Tibial nerve (tissue), 4 donors: ENCODE results near the gene CNOT9. TPM values are rescaled to one million over a fixed set of nuclear protein-coding genes. Genes with fewer than 3 reads are reported as not detected.
"Not testable (repeated sequence)": the region's sequence is repeated elsewhere in the genome, so short reads cannot be mapped to it uniquely, and the experiment has no call there.

ENCODE experiments used
- DNase-seq, 2 donors: peaks; one replicate each; pipeline ENCODE4 v3.0.0-alpha.2; 2019; ENCODE audit warnings: low spot score in 2 of 2
- H3K27ac ChIP-seq, 4 donors: fragments of 200-600 bp; sonication (generic) in 3 of 4; one replicate each; pipeline ENCODE4 v1.5.1; 2017 to 2019; ENCODE audit warnings: mild to moderate bottlenecking in 1 of 4
- H3K27me3 ChIP-seq, 2 donors: fragments of 200-600 bp; sonication (generic) in 1 of 2; one replicate each; pipeline versions ENCODE4 v1.5.1 to v1.6.0; 2017 to 2019
- H3K36me3 ChIP-seq, 3 donors: fragments of 200-600 bp; sonication (generic); one replicate each; pipeline ENCODE4 v1.5.1; 2018 to 2019
- H3K4me1 ChIP-seq, 4 donors: fragments of 200-600 bp; sonication (generic) in 3 of 4; one replicate each; pipeline ENCODE4 v1.5.1; 2017 to 2019
- H3K4me3 ChIP-seq, 4 donors: fragments of 200-600 bp; sonication (generic) in 3 of 4; one replicate each; pipeline ENCODE4 v1.5.1; 2017 to 2019; ENCODE audit warnings: mild to moderate bottlenecking in 1 of 4, moderate library complexity in 1 of 4
- H3K9me3 ChIP-seq, 4 donors: fragments of 200-600 bp; sonication (generic) in 3 of 4; one replicate each; pipeline ENCODE4 v1.5.1; 2017 to 2019
- CTCF ChIP-seq, 5 experiments: fragments of 200-600 bp in 3 of 5; fragments of 450-650 bp in 2 of 5; sonication (generic) in 3 of 5; IDR thresholded peaks; one replicate each; pipeline ENCODE4 v1.5.1; 2016 to 2019; ENCODE audit warnings: antibody characterized with exemption in 5 of 5, mild to moderate bottlenecking in 3 of 5, moderate library complexity in 2 of 5
- EP300 ChIP-seq, 2 donors: sonication (generic); formaldehyde crosslinking; IDR thresholded peaks; one replicate each; pipeline ENCODE4 v1.6.1; 2017; ENCODE audit warnings: antibody characterized with exemption in 2 of 2, mild to moderate bottlenecking in 1 of 2
- POLR2A ChIP-seq, 2 donors: fragments of 450-650 bp; IDR thresholded peaks; one replicate each; pipeline ENCODE4 v1.6.1; 2017; ENCODE audit warnings: antibody characterized with exemption in 2 of 2, mild to moderate bottlenecking in 2 of 2, moderate library complexity in 2 of 2
- WGBS, 2 donors: methylation state at CpG; one replicate each; pipeline ENCODE4 v1.1.5; 2018; 5-methylcytosine and 5-hydroxymethylcytosine counted together
- total RNA-seq, 4 donors: library from RNA; depleted of rRNA; stranded (reverse); fragments of >200 nt; gene quantifications; one replicate each; pipeline ENCODE4 v1.1.0, GENCODE V29; 2016

The CNOT9 gene
- total RNA-seq, 4 donors from 2014 or later, result 34.2 to 66.4 (median 39.7) TPM

DNA sequence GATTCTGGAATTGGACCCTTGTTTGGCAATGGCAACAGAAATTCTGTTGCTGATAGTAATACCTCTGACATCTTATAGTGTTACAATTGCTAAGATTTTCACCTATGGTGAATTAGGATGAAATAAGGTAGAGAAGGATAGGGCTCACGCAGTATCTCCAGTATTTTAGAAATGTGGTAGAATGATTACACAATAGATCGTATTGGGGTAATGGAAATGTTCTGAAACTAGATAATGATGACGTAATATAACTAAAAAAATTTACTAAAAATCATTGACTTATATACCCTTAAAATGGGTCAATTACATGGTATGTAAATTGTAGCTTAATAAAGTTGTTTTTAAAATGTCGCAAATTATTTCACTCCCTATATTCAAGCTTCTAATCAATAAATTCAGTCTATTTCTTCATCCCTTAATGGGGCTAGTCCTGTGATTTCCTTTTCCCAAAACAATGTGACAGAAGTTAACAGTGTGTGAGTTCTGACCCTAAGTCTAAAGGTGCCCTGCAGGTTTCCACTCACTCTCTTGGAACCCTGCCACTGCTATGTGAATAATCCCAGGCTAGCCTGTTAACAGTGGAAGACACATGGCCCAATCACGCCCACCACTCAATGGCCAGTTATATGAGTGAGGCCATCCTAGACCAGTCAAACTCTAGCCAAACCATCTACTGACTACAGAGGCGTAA is 31.7 kb upstream of the CNOT9 start:
- Histone ChIP-seq H3K9me3 (no peaks in the 10 kb centered on the region), H3K36me3 (peaks cover 0 to 87% (median 4%) of the 10 kb centered on the region in 3 donors), H3K4me1 (no peaks in the 10 kb centered on the region), H3K27ac (no peak overlapping the region), H3K27me3 (no peaks in the 10 kb centered on the region), H3K4me3 (no peak overlapping the region)
- TF ChIP-seq EP300 (IDR thresholded peaks at IDR 0.05), result no peak
- TF ChIP-seq CTCF (IDR thresholded peaks at IDR 0.05), result no peak
- no peak for TF ChIP-seq POLR2A (IDR thresholded peaks at IDR 0.05)
- 76 to 87% methylated on average over 6 of the region's 6 CpGs for WGBS, 2 donors
- DNase-seq, result no peak

DNA sequence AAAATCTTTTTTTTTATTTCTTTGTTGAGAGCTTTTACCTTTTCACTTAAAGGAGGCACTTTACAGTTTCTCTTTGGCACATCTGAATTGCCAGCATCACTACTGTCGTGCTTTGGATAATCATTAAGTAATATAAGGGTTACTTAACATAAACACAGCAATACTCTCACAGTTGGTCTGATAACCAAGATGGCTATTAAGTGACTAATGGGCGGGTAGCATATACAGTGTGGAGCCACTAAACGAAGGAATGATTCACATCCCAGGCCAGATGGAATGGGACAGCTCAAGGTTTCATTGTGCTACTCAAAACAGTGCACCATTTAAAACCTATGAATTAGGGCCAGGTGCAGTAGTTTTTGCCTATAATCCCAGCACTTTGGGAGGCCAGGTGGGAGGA is 28.6 kb upstream of the CNOT9 start:
- peaks cover 0 to 90% (median 12%) of the 10 kb centered on the region in 3 donors for H3K36me3 ChIP-seq
- no peak for DNase-seq
- no peaks in the 10 kb centered on the region for H3K9me3 ChIP-seq
- H3K27ac ChIP-seq, result no peak overlapping the region
- TF ChIP-seq EP300 (IDR thresholded peaks at IDR 0.05) (no peak), CTCF (IDR thresholded peaks at IDR 0.05) (no peak), POLR2A (IDR thresholded peaks at IDR 0.05) (no peak)
- no peaks in the 10 kb centered on the region for H3K27me3 ChIP-seq
- H3K4me1 ChIP-seq, result no peaks in the 10 kb centered on the region
- no peak overlapping the region for H3K4me3 ChIP-seq
- WGBS, 2 donors, result 92 to 94% methylated on average over 3 of the region's 3 CpGs

DNA sequence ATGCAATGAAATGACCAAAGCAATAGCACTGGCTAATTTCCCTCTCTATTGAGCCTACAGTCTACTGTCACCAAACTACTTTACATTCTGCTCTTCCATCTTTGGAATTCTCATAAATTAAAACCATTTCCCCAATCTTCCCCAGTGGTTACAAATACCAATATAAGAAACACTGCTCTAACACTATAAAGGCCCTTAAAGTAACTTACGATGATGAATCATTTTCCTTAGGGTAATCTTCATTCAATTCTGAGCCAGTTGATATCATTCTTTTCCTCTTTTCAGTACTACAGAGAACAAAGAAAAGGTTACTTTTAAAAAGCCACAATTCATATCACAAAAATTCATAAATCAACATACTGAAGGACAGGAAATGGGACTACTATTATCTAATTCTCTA is 22.6 kb upstream of the CNOT9 start:
- TF ChIP-seq EP300 (IDR thresholded peaks at IDR 0.05) (no peak), POLR2A (IDR thresholded peaks at IDR 0.05) (no peak), CTCF (IDR thresholded peaks at IDR 0.05) (no peak)
- H3K27me3 ChIP-seq, result no peaks in the 10 kb centered on the region
- DNase-seq, result no peak
- peaks cover 0 to 84% (median 18%) of the 10 kb centered on the region in 3 donors for H3K36me3 ChIP-seq
- H3K27ac ChIP-seq, result no peak overlapping the region
- 98% methylated on average over 1 of the region's 1 CpG for WGBS, 2 donors
- H3K9me3 ChIP-seq, result no peaks in the 10 kb centered on the region
- H3K4me1 ChIP-seq, result no peaks in the 10 kb centered on the region
- no peak overlapping the region for H3K4me3 ChIP-seq

- no peaks in the 10 kb centered on the region for H3K9me3 ChIP-seq
- no peak for DNase-seq
- H3K27ac ChIP-seq, result no peak overlapping the region
- H3K4me3 ChIP-seq, result no peak overlapping the region
- no peaks in the 10 kb centered on the region for H3K4me1 ChIP-seq
- H3K36me3 ChIP-seq, result peaks cover 0 to 84% (median 18%) of the 10 kb centered on the region in 3 donors
- no peaks in the 10 kb centered on the region for H3K27me3 ChIP-seq
- TF ChIP-seq CTCF (IDR thresholded peaks at IDR 0.05) (no peak), POLR2A (IDR thresholded peaks at IDR 0.05) (no peak), EP300 (IDR thresholded peaks at IDR 0.05) (no peak)
Measured at GRCh38 chr2:218547511-218547910, 21.1 kb upstream of the CNOT9 start.

GRCh38 chr2:218547978-218548377 is 20.7 kb upstream of the CNOT9 start:
- H3K27me3 ChIP-seq, result no peaks in the 10 kb centered on the region
- no peak overlapping the region for H3K4me3 ChIP-seq
- DNase-seq, result no peak
- H3K36me3 ChIP-seq, result peaks cover 0 to 84% (median 18%) of the 10 kb centered on the region in 3 donors
- no peaks in the 10 kb centered on the region for H3K9me3 ChIP-seq
- H3K4me1 ChIP-seq, result no peaks in the 10 kb centered on the region
- TF ChIP-seq CTCF (IDR thresholded peaks at IDR 0.05), result no peak
- no peak overlapping the region for H3K27ac ChIP-seq

DNA sequence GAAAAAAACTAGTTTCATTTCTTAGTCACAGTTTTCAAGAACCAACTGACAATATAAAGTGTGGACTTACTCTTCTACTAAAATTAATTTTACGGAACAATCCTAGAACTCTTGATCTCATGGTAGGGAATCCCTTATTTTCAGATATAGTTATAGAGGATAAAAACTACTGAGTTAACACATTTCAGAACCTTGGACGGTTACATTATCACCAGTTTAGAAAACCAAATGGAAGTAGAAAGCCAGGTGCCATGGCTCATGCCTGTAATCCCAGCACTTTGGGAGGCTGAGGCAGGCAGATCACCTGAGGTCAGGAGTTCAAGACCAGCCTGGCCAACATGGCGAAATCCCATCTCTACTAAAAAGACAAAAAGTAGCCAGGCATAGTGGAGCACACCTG is 14.4 kb upstream of the CNOT9 start:
- H3K27ac ChIP-seq, DNase-seq, H3K4me3 ChIP-seq, H3K4me1 ChIP-seq, H3K27me3 ChIP-seq, H3K9me3 ChIP-seq: not testable (repeated sequence)
- WGBS, 2 donors, result 94 to 95% methylated on average over 3 of the region's 3 CpGs
- H3K36me3 ChIP-seq, result peaks cover 0 to 70% (median 0%) of the 10 kb centered on the region in 3 donors
